GM12892 (cell line): Measurements from ENCODE around the gene PRKAG2.

Experiments
- POLR2A ChIP-seq: IDR thresholded peaks from 2 replicates; pipeline ENCODE4 v1.6.1; 2011; ENCODE audit warnings: low read depth, low read length, control low read depth
- POLR2AphosphoS5 ChIP-seq: IDR thresholded peaks from 2 replicates; pipeline ENCODE4 v1.6.1; 2011; ENCODE audit warnings: low read depth, low read length, control low read depth

- no peak for TF ChIP-seq POLR2AphosphoS5
- no peak for TF ChIP-seq POLR2A
These were observed 246.6 kb downstream of the PRKAG2 start for GRCh38 chr7:151630358-151630757.
